A549 (cell line): ENCODE results near the gene GALNTL6.

Experiments
- POLR2A ChIP-seq: IDR thresholded peaks from 2 replicates; pipeline ENCODE4 v1.6.1; 2012; ENCODE audit warnings: mild to moderate bottlenecking, low read length
- TF ChIP-seq, protein P1 (sequence below): IDR thresholded peaks from 2 replicates; pipeline ENCODE4 v1.6.1; 2012

- TF ChIP-seq POLR2A: no peak
- TF ChIP-seq, protein P1, sequence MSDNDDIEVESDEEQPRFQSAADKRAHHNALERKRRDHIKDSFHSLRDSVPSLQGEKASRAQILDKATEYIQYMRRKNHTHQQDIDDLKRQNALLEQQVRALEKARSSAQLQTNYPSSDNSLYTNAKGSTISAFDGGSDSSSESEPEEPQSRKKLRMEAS: no peak
Measured at GRCh38 chr4:172868271-172868670, 1055.1 kb downstream of the GALNTL6 start.
